Colonic mucosa (tissue), 4 donors: ENCODE results near the gene DSTN. TPM values are rescaled to one million over a fixed set of nuclear protein-coding genes. Genes with fewer than 3 reads are reported as not detected.

ENCODE experiments used
- DNase-seq: peaks from one replicate; pipeline ENCODE4 v3.0.0-alpha.2; 2020
- H3K27ac ChIP-seq: fragments of 200-600 bp; one replicate; pipeline ENCODE4 v1.8.0; 2021
- H3K27me3 ChIP-seq: fragments of 200-600 bp; one replicate; pipeline ENCODE4 v1.8.0; 2021
- H3K36me3 ChIP-seq: fragments of 200-600 bp; one replicate; pipeline ENCODE4 v1.8.0; 2021
- H3K4me1 ChIP-seq: fragments of 200-600 bp; one replicate; pipeline ENCODE4 v1.8.0; 2021; ENCODE audit warnings: mild to moderate bottlenecking
- H3K4me3 ChIP-seq: fragments of 200-600 bp; one replicate; pipeline ENCODE4 v1.8.0; 2021
- H3K9ac ChIP-seq, 2 donors: one replicate each; pipeline ENCODE4 v1.7.0; 2013; ENCODE audit warnings: control low read depth in 2 of 2, low read depth in 2 of 2, low read length in 2 of 2
- H3K9me3 ChIP-seq: fragments of 200-600 bp; one replicate; pipeline ENCODE4 v1.8.0; 2021
- intact Hi-C: fragments of 100-400 bp; cut with DNase I; formaldehyde crosslinking; loops from one replicate; pipeline ENCODE4 v1.14.1; 2022
- total RNA-seq, 2 donors: library from RNA; stranded (reverse); fragmentation: NEBNext Ultra II Directional in 1 of 2; extraction: Animal tissue kit (Norgen Biotek cat#: 25700) in 1 of 2; gene quantifications; one replicate each; pipeline ENCODE4 v1.2.1, GENCODE V29; 2021
- TF ChIP-seq, protein P1 (sequence below): fragments of 200-600 bp; IDR thresholded peaks from one replicate; pipeline ENCODE4 v1.8.0; 2022; ENCODE audit warnings: antibody characterized with exemption, mild to moderate bottlenecking
- donor health status: healthy.
- donor health status: DM: no; HTN: no; CAD: no.
- donor health status: DM: no; HTN: no; CAD: no.

Gene DSTN
- total RNA-seq, 2 donors from 2014 or later, result 247 to 437 TPM

DNA sequence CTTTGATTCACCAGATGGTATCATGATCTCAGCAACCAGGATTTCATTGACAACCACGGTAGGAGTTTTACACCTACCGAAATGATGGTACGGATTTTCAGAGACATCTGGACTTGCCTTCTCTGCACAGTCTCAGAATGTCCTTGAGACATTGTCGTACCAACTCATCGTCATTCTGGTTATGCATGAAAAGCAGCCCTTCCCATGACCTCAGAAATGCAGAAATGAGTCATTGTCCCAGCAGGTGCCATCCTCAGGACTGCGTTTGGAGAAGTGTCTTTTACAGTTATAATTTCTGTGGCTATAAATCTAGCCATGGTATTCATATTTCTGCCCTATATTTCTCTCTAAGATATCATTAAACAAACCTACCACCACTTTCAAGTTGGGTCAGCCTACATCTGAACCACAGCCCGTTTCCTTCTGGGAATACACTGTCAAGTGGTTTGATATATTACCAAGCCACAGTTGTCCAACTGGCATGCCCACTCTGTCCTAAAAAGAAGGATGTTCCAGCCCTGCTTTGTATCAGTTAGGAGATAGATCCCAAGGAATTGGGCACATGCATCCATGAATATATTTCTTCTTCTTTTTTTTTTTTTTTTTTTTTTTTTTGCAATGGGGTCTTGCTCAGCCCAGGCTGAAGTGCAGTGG is 31.2 kb upstream of the DSTN start:
- no peak for DNase-seq
- Histone ChIP-seq H3K9me3 (no peaks in the 10 kb centered on the region), H3K9ac (no peak overlapping the region), H3K36me3 (no peaks in the 10 kb centered on the region), H3K27me3 (no peaks in the 10 kb centered on the region), H3K4me1 (no peaks in the 10 kb centered on the region), H3K4me3 (no peak overlapping the region), H3K27ac (no peak overlapping the region)
- intact Hi-C loops, result loop anchor here (1.0 to 10.0 kb wide), 2 partner anchors 79 to 456 kb away; no protein-coding TSS in a partner anchor
- TF ChIP-seq, protein P1, sequence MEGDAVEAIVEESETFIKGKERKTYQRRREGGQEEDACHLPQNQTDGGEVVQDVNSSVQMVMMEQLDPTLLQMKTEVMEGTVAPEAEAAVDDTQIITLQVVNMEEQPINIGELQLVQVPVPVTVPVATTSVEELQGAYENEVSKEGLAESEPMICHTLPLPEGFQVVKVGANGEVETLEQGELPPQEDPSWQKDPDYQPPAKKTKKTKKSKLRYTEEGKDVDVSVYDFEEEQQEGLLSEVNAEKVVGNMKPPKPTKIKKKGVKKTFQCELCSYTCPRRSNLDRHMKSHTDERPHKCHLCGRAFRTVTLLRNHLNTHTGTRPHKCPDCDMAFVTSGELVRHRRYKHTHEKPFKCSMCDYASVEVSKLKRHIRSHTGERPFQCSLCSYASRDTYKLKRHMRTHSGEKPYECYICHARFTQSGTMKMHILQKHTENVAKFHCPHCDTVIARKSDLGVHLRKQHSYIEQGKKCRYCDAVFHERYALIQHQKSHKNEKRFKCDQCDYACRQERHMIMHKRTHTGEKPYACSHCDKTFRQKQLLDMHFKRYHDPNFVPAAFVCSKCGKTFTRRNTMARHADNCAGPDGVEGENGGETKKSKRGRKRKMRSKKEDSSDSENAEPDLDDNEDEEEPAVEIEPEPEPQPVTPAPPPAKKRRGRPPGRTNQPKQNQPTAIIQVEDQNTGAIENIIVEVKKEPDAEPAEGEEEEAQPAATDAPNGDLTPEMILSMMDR, result no peak

- Histone ChIP-seq H3K9me3 (no peaks in the 10 kb centered on the region), H3K9ac (no peak overlapping the region), H3K27me3 (no peaks in the 10 kb centered on the region), H3K4me1 (no peaks in the 10 kb centered on the region), H3K4me3 (no peak overlapping the region), H3K36me3 (no peaks in the 10 kb centered on the region), H3K27ac (no peak overlapping the region)
- no peak for DNase-seq
- intact Hi-C loops, result no loop called here
- TF ChIP-seq, protein P1, result no peak
These were observed 28.3 kb upstream of the DSTN start for GRCh38 chr20:17541596-17541995.

DNA sequence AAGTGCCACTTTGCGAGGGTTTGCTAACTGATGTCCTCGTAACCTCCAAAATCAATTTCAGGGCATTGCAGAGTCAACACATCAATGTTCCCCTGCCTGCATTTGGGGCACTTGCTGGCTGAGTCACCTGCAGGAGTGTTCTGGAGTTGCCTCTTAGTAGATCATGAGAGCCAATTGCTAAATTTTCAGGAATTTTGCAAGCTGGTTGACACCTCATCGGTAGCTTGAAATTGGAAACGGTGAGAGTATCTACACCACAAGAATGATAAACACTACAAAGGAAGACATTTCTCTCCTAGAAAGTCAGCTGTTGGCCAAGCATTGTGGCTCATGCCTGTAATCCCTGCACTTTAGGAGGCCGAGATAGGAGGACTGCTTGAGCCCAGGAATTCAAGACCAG is 27.9 kb upstream of the DSTN start:
- Histone ChIP-seq H3K36me3 (no peaks in the 10 kb centered on the region), H3K27me3 (no peaks in the 10 kb centered on the region), H3K9ac (no peak overlapping the region), H3K27ac (no peak overlapping the region), H3K4me1 (no peaks in the 10 kb centered on the region), H3K9me3 (no peaks in the 10 kb centered on the region), H3K4me3 (no peak overlapping the region)
- TF ChIP-seq, protein P1, result no peak
- no peak for DNase-seq
- intact Hi-C loops, result no loop called here

DNA sequence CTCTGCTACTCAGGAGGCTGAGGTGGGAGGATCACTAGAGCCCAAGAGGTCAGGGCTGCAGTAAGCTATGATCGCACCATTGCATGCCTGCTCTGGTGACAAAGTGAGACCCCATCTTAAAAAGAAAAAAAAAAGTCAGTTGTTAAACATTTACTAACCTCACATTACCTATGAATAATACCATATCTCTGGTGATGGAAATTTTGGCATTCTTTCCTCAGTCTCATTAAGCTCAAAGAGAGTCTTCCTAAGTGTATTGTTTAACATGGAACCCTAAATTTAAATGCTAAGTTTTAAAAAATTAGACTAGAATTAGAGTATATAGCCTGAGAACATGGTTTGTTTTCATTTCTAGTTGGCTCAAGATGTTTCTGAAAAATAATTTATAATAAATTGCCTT is 27.4 kb upstream of the DSTN start:
- H3K36me3 ChIP-seq, result no peaks in the 10 kb centered on the region
- H3K4me3 ChIP-seq, result no peak overlapping the region
- H3K9ac ChIP-seq, result no peak overlapping the region
- intact Hi-C loops, result no loop called here
- no peaks in the 10 kb centered on the region for H3K4me1 ChIP-seq
- no peak overlapping the region for H3K27ac ChIP-seq
- no peaks in the 10 kb centered on the region for H3K9me3 ChIP-seq
- TF ChIP-seq, protein P1, result no peak
- H3K27me3 ChIP-seq, result no peaks in the 10 kb centered on the region
- no peak for DNase-seq

DNA sequence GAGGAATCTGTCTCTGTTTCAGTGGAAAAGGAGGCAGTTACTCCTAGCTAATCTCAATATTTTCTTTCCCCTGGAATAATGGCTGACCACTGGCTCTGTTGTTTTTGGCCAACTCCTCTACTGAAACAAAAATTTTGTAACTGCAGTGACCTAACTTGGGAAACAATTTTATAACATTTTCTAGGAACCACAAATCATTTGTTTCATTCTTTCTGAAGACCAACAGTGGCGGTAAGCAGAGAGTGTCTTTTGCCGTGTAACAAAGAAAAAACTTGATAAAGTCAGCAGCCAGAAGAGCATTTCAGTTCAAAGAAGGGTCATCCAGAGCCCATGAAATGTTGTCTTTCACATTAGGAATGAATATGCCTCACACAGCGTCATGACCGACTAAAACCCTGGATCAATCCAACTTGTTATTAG is 26.9 kb upstream of the DSTN start:
- Histone ChIP-seq H3K9me3 (no peaks in the 10 kb centered on the region), H3K27me3 (no peaks in the 10 kb centered on the region), H3K9ac (no peak overlapping the region), H3K4me3 (no peak overlapping the region), H3K4me1 (no peaks in the 10 kb centered on the region), H3K36me3 (no peaks in the 10 kb centered on the region), H3K27ac (no peak overlapping the region)
- TF ChIP-seq, protein P1, result no peak
- no peak for DNase-seq
- intact Hi-C loops, result no loop called here
